Testis (tissue), 3 donors: ENCODE data around the gene CCDC181. TPM values are rescaled to one million over a fixed set of nuclear protein-coding genes. Genes with fewer than 3 reads are reported as not detected.

Source experiments
- DNase-seq: peaks from one replicate; pipeline ENCODE4 v3.0.0-alpha.2; 2019
- H3K27ac ChIP-seq, 2 donors: fragments of 200-600 bp; sonication (generic); one replicate each; pipeline ENCODE4 v1.5.1; 2019
- H3K27me3 ChIP-seq: fragments of 200-600 bp; sonication (generic); one replicate; pipeline ENCODE4 v1.5.1; 2019
- H3K36me3 ChIP-seq: fragments of 200-600 bp; sonication (generic); one replicate; pipeline ENCODE4 v1.5.1; 2017; ENCODE audit warnings: low read depth; ENCODE audit errors: missing control alignments
- H3K4me1 ChIP-seq: fragments of 200-600 bp; sonication (generic); one replicate; pipeline ENCODE4 v1.5.1; 2019
- H3K4me3 ChIP-seq, 2 donors: fragments of 200-600 bp; sonication (generic); one replicate each; pipeline ENCODE4 v1.5.1; 2017 to 2019
- H3K9me3 ChIP-seq: fragments of 200-600 bp; sonication (generic); one replicate; pipeline ENCODE4 v1.5.1; 2017
- POLR2A ChIP-seq: fragments of 450-650 bp; IDR thresholded peaks from one replicate; pipeline ENCODE4 v1.6.1; 2017; ENCODE audit warnings: antibody characterized with exemption, mild to moderate bottlenecking, moderate library complexity
- WGBS, 2 donors: methylation state at CpG; one replicate each; pipeline ENCODE4 v1.1.5; 2018; 5-methylcytosine and 5-hydroxymethylcytosine counted together
- intact Hi-C: fragments of 100-400 bp; cut with DNase I; formaldehyde crosslinking; loops from one replicate; pipeline ENCODE4 v1.15.1; 2023; ENCODE audit warnings: low total_unique reads
- polyA plus RNA-seq: library from polyadenylated mRNA; stranded (reverse); fragments of 350-450 nt; fragmentation: Illumina TruSeq; extraction: RNeasy Lipid Tissue Mini Kit (QIAGEN cat#74804); gene quantifications from one replicate; pipeline ENCODE4 v1.2.3, GENCODE V29; 2014; ENCODE audit warnings: low read depth, low replicate concordance; ENCODE audit not compliant: insufficient read depth
- total RNA-seq, 2 donors: library from RNA; depleted of rRNA; stranded (reverse); fragments of >200 nt; gene quantifications; one replicate each; pipeline ENCODE4 v1.2.3, GENCODE V29; 2016
- TF ChIP-seq, protein P1 (sequence below), 3 experiments: fragments of 450-650 bp in 2 of 3; fragments of 200-600 bp in 1 of 3; sonication (generic) in 1 of 3; IDR thresholded peaks; one replicate each; pipeline ENCODE4 v1.5.1; 2016 to 2019; ENCODE audit warnings: antibody characterized with exemption in 3 of 3, mild to moderate bottlenecking in 2 of 3, moderate library complexity in 1 of 3

CCDC181 gene
- total and polyA plus RNA-seq, 3 donors from 2014 or later, result 14.2 to 27.1 (median 17.5) TPM

DNA sequence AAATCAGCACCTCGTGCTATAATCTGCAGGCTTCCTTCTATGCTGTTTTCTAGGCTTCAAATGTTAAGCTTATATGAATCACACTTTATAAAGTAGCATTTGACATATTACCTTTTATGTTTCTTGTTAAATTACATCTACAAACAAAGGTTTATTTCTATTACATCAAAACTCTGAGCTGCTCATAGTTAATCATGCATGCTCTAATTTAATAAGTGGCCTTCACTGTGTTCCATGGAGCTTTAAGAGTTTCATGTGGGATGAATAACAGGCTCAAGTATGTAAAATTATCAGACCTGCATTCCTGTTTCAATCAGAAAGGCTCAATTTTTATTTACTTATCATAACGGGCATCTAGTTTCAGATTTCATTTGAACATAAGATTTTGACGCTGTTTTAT lies 45.5 kb upstream of the CCDC181 start:
- Histone ChIP-seq H3K27ac (no peak overlapping the region), H3K36me3 (no peaks in the 10 kb centered on the region), H3K9me3 (no peaks in the 10 kb centered on the region), H3K4me3 (no peak overlapping the region), H3K27me3 (no peaks in the 10 kb centered on the region), H3K4me1 (no peaks in the 10 kb centered on the region)
- no peak for TF ChIP-seq POLR2A
- TF ChIP-seq, protein P1, sequence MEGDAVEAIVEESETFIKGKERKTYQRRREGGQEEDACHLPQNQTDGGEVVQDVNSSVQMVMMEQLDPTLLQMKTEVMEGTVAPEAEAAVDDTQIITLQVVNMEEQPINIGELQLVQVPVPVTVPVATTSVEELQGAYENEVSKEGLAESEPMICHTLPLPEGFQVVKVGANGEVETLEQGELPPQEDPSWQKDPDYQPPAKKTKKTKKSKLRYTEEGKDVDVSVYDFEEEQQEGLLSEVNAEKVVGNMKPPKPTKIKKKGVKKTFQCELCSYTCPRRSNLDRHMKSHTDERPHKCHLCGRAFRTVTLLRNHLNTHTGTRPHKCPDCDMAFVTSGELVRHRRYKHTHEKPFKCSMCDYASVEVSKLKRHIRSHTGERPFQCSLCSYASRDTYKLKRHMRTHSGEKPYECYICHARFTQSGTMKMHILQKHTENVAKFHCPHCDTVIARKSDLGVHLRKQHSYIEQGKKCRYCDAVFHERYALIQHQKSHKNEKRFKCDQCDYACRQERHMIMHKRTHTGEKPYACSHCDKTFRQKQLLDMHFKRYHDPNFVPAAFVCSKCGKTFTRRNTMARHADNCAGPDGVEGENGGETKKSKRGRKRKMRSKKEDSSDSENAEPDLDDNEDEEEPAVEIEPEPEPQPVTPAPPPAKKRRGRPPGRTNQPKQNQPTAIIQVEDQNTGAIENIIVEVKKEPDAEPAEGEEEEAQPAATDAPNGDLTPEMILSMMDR (IDR thresholded peaks at IDR 0.05), result no peak
- 93 to 98% methylated on average over 3 of the region's 3 CpGs for WGBS, 2 donors
- intact Hi-C loops, result no loop called here
- no peak for DNase-seq

DNA sequence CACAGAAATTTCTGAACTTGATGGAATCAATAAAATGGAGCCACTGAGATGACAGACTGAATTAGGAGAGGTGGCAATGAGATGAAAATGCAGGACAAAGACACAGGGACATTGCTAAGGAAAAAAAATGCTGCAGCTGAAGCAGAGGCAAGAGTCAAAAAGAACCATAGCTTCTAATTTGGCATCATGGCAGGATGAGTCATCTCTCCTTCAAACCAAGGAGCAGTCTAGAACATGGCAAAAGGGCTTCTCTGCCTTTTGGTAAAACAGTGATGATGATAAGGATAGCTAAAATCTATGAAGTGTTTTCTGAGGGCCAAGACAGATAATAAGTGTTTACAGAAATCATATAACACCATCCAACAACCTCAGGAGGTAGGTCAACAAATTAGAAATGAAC lies 41.7 kb upstream of the CCDC181 start:
- no peak overlapping the region for H3K27ac ChIP-seq
- H3K27me3 ChIP-seq, result no peaks in the 10 kb centered on the region
- DNase-seq, result no peak
- no peaks in the 10 kb centered on the region for H3K4me1 ChIP-seq
- no peaks in the 10 kb centered on the region for H3K9me3 ChIP-seq
- TF ChIP-seq POLR2A, result no peak
- TF ChIP-seq, protein P1 (IDR thresholded peaks at IDR 0.05), result no peak
- no peak overlapping the region for H3K4me3 ChIP-seq
- intact Hi-C loops, result no loop called here
- no peaks in the 10 kb centered on the region for H3K36me3 ChIP-seq

DNA sequence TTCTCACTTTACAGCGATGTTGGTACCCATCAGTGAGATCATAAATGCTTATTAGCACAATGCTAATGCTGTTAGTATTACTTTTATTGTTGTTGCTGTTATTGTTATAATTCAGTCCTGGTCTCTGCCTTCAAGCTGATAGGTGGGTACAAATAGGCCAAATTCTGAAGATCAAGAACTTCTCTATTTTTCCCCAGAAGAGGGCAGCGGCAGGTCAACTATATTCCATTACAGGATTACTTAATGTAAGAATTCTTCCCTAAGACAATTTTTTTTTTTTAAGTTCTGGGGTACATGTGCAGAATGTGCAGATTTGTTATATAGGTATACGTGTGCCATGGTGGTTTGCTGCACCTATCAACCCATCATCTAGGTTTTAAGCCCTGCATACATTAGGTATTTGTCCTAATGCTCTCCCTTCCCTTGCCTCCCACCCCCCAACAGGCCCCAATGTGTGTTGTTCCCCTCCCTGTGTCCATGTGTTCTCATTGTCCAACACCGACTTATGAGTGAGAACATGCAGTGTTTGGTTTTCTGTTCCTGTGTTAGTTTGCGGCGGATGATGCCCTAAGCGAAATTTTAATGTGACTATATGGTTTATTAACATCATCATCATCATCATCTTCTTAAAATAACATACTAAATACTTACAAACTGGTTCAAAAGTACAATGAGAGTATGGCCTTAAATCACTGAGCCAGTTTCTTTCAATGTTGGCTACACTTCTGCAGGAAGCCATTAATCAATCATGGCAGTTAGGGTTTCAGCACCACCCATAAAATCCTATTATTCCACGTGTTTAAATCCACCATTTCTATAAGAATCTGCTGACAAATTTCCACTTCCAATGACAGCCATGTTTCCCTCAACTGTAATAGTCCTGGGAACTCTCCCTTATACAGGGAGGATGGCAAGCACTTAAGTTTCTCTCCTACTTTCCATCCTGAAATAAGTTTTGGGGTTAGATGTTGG lies 39.3 kb upstream of the CCDC181 start:
- Histone ChIP-seq H3K36me3 (no peaks in the 10 kb centered on the region), H3K27me3 (no peaks in the 10 kb centered on the region), H3K9me3 (no peaks in the 10 kb centered on the region), H3K4me1 (no peaks in the 10 kb centered on the region), H3K4me3 (no peak overlapping the region), H3K27ac (no peak overlapping the region)
- TF ChIP-seq, protein P1 (IDR thresholded peaks at IDR 0.05), result peak in 1 of 3 experiments; percentile 7
- TF ChIP-seq POLR2A, result no peak
- no peak for DNase-seq
- 79 to 84% methylated on average over 8 of the region's 8 CpGs for WGBS, 2 donors
- intact Hi-C loops, result no loop called here

DNA sequence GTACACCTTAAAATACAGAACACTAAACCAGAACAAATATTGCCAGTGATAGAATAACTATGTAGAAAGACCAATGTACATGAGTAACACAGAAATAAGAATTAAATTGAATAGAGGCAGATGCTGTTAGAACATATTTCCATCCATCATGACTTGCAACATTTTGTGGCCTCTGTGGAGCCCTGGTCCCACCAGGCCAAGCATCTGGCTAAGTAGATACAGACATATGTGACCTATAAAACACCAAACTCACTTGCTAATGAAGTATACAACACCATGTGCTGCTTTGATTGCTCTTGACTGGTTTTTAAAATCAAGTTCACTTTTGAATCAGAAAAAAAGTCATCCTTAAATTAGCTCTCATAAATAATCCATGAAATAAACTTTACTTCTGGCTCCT lies 38.0 kb upstream of the CCDC181 start:
- H3K27ac ChIP-seq, result no peak overlapping the region
- no peak overlapping the region for H3K4me3 ChIP-seq
- intact Hi-C loops, result no loop called here
- TF ChIP-seq, protein P1 (IDR thresholded peaks at IDR 0.05), result no peak
- no peak for TF ChIP-seq POLR2A
- no peak for DNase-seq
- H3K27me3 ChIP-seq, result no peaks in the 10 kb centered on the region
- no peaks in the 10 kb centered on the region for H3K9me3 ChIP-seq
- no peaks in the 10 kb centered on the region for H3K36me3 ChIP-seq
- H3K4me1 ChIP-seq, result no peaks in the 10 kb centered on the region

DNA sequence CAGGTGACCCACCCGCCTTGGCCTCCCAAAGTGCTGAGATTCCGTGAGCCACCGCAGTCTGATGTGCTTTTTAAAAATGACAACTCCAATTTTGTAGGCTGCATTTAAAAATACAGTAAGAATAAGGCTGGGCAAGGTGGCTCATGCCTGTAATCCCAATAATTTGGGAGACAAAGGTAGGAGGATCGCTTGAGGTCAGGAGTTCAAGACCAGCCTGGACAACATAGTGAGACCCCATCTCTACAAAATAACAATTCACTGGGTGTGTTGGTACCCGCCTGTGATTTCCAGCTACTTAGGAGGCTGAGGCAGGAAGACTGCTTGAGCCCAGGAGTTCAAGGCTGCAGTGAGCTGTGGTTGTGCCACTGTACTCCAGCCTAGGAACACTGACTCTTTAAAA lies 35.1 kb upstream of the CCDC181 start:
- TF ChIP-seq POLR2A, result no peak
- TF ChIP-seq, protein P1 (IDR thresholded peaks at IDR 0.05), result no peak
- no peak for DNase-seq
- intact Hi-C loops, result no loop called here
- no peaks in the 10 kb centered on the region for H3K9me3 ChIP-seq
- H3K27ac ChIP-seq, result no peak overlapping the region
- no peak overlapping the region for H3K4me3 ChIP-seq
- 91 to 95% methylated on average over 5 of the region's 5 CpGs for WGBS, 2 donors
- no peaks in the 10 kb centered on the region for H3K4me1 ChIP-seq
- H3K27me3 ChIP-seq, result no peaks in the 10 kb centered on the region
- H3K36me3 ChIP-seq, result no peaks in the 10 kb centered on the region
